SK-N-SH treated with all-trans-retinoic acid at 6 μM for 48 hours (cell line): Measurements from ENCODE around the gene TLNRD1.

Experiments
- ATAC-seq: fragments of 200-7000 bp; cut with Tn5 transposase; 3 replicates; pipeline ENCODE4 v1.9.1; 2020; ENCODE audit warnings: mild to moderate bottlenecking, moderate library complexity
- ARNTL ChIP-seq: fragments of 450-650 bp; formaldehyde crosslinking; IDR thresholded peaks from 2 replicates; pipeline ENCODE4 v1.5.0; 2020; ENCODE audit warnings: low read depth, mild to moderate bottlenecking, moderate library complexity, borderline replicate concordance
- BACH2 ChIP-seq: fragments of 250-450 bp; sonication (Bioruptor Pico); IDR thresholded peaks from 2 replicates; pipeline ENCODE4 v1.9.0; 2021; ENCODE audit warnings: mild to moderate bottlenecking, borderline replicate concordance
- CSDC2 ChIP-seq: fragments of 250-450 bp; sonication (Bioruptor Pico); IDR thresholded peaks from 2 replicates; pipeline ENCODE4 v1.5.0; 2020; ENCODE audit warnings: mild to moderate bottlenecking, moderate library complexity
- ESRRG ChIP-seq: fragments of 250-450 bp; sonication (Bioruptor Pico); IDR thresholded peaks from 2 replicates; pipeline ENCODE4 v1.6.1; 2021; ENCODE audit warnings: mild to moderate bottlenecking
- GLIS3 ChIP-seq: fragments of 250-450 bp; sonication (Bioruptor Pico); IDR thresholded peaks from 2 replicates; pipeline ENCODE4 v1.5.0; 2020; ENCODE audit warnings: mild to moderate bottlenecking, moderate library complexity
- ISL1 ChIP-seq: fragments of 250-450 bp; sonication (Bioruptor Pico); IDR thresholded peaks from 2 replicates; pipeline ENCODE4 v2.1.2; 2022; ENCODE audit warnings: mild to moderate bottlenecking, moderate library complexity
- OSR1 ChIP-seq: fragments of 250-450 bp; sonication (Bioruptor Pico); IDR thresholded peaks from 2 replicates; pipeline ENCODE4 v1.8.0; 2022; ENCODE audit warnings: moderate library complexity, mild to moderate bottlenecking, inconsistent platforms
- PPARA ChIP-seq: fragments of 250-450 bp; sonication (Bioruptor Pico); IDR thresholded peaks from 2 replicates; pipeline ENCODE4 v1.5.0; 2020; ENCODE audit warnings: mild to moderate bottlenecking, borderline replicate concordance
- RARB ChIP-seq: fragments of 250-450 bp; sonication (Bioruptor Pico); IDR thresholded peaks from 2 replicates; pipeline ENCODE4 v1.8.0; 2021; ENCODE audit warnings: mild to moderate bottlenecking, moderate library complexity
- SNAI2 ChIP-seq: fragments of 250-450 bp; sonication (Bioruptor Pico); IDR thresholded peaks from 2 replicates; pipeline ENCODE4 v1.5.0; 2020; ENCODE audit warnings: mild to moderate bottlenecking, moderate library complexity
- TCF4 ChIP-seq: fragments of 250-450 bp; sonication (Bioruptor Pico); IDR thresholded peaks from 2 replicates; pipeline ENCODE4 v1.8.0; 2021; ENCODE audit warnings: mild to moderate bottlenecking, moderate library complexity, borderline replicate concordance
- TOX ChIP-seq: fragments of 250-450 bp; sonication (Bioruptor Pico); IDR thresholded peaks from 2 replicates; pipeline ENCODE4 v1.8.0; 2021; ENCODE audit warnings: mild to moderate bottlenecking, moderate library complexity, borderline replicate concordance
- ZC3H10 ChIP-seq: fragments of 250-450 bp; sonication (Bioruptor Pico); IDR thresholded peaks from 2 replicates; pipeline ENCODE4 v1.5.1; 2021; ENCODE audit warnings: mild to moderate bottlenecking, moderate library complexity
- ZFP30 ChIP-seq: fragments of 450-650 bp; formaldehyde crosslinking; IDR thresholded peaks from 2 replicates; pipeline ENCODE4 v1.5.0; 2022; ENCODE audit warnings: mild to moderate bottlenecking, moderate library complexity
- ZNF565 ChIP-seq: fragments of 450-650 bp; formaldehyde crosslinking; conservative IDR thresholded peaks from 2 replicates; pipeline ENCODE4 v1.5.0; 2020; ENCODE audit warnings: low read depth, mild to moderate bottlenecking, moderate library complexity
- ZNF70 ChIP-seq: fragments of 450-650 bp; formaldehyde crosslinking; IDR thresholded peaks from 2 replicates; pipeline ENCODE4 v1.5.0; 2020; ENCODE audit warnings: mild to moderate bottlenecking, moderate library complexity
- ZNF8 ChIP-seq: fragments of 450-650 bp; formaldehyde crosslinking; IDR thresholded peaks from 2 replicates; pipeline ENCODE4 v1.5.0; 2020; ENCODE audit warnings: mild to moderate bottlenecking, moderate library complexity
- TF ChIP-seq, protein P1 (sequence below): fragments of 250-450 bp; sonication (Bioruptor Pico); IDR thresholded peaks from 2 replicates; pipeline ENCODE4 v1.8.0; 2021; ENCODE audit warnings: low read depth, mild to moderate bottlenecking, moderate library complexity, borderline replicate concordance
- TF ChIP-seq, protein P2 (sequence below): fragments of 250-450 bp; sonication (Bioruptor Pico); IDR thresholded peaks from 2 replicates; pipeline ENCODE4 v1.8.0; 2020; ENCODE audit warnings: mild to moderate bottlenecking, moderate library complexity, borderline replicate concordance
- TF ChIP-seq, protein P3 (sequence below): fragments of 250-450 bp; sonication (Bioruptor Pico); IDR thresholded peaks from 2 replicates; pipeline ENCODE4 v1.5.1; 2021; ENCODE audit warnings: mild to moderate bottlenecking, moderate library complexity
- TF ChIP-seq, protein P4 (sequence below): fragments of 250-450 bp; sonication (Bioruptor Pico); IDR thresholded peaks from 2 replicates; pipeline ENCODE4 v1.5.1; 2020; ENCODE audit warnings: low read depth, mild to moderate bottlenecking, moderate library complexity

The TLNRD1 gene

DNA sequence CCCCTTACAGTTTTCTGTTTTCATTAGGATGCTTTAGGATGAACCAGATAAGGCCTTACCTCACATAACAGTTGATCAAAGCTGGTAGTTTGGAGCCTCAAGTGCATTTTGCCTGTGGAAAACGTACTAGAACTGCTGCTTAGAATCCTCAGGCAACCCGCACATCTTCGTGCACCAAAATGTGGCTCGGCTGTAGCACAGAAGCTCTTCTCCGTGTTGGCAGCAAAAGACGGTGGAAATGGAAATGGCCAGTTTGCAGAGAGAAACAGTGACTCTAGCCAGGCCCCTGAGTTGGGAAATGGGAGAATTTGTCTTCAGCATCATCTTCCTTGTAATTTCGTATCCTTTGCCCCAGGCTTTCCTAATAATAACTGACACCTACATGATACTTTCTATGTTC is 20.6 kb downstream of the TLNRD1 start:
- ATAC-seq, result no peak

DNA sequence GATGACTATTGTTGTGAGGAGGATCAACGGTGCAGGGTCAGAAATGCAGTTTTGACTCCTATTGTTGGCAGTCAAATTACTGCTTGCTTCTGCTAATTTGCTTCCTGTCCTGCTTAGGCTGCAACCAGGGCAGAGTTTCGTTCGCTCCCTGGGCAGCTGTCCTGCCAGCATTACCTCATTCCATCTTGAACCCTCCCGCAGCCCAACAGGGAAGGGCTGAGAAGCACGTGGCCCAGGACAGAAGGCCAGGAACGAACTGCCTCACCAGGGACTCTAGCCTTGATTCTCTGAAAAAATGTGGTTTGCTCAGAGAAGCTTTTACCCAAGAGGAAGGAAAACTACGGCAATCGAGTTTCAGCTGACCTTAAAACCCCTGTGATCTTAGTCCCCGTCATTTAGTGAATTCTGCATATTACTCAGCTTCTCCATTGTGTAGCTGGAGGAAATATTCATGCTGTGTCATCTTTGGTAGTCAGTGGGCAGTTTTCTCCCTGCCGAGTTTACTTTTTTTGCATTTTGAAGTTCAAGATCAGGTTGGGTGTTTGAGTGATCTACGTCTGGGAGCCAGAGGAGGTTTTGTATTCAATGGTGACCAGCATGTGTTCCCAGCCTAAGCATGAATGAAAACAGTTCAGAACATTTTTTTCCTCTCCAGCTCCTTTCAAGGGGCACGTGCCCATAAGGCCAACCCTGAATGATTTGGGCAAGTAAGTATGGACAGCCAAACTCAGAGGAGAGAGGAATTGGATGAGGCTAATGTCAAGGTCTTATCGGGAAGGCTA is 23.0 kb downstream of the TLNRD1 start:
- TF ChIP-seq, protein P1, sequence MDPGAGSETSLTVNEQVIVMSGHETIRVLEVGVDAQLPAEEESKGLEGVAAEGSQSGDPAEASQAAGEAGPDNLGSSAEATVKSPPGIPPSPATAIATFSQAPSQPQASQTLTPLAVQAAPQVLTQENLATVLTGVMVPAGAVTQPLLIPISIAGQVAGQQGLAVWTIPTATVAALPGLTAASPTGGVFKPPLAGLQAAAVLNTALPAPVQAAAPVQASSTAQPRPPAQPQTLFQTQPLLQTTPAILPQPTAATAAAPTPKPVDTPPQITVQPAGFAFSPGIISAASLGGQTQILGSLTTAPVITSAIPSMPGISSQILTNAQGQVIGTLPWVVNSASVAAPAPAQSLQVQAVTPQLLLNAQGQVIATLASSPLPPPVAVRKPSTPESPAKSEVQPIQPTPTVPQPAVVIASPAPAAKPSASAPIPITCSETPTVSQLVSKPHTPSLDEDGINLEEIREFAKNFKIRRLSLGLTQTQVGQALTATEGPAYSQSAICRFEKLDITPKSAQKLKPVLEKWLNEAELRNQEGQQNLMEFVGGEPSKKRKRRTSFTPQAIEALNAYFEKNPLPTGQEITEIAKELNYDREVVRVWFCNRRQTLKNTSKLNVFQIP, result no peak
- TF ChIP-seq CSDC2 (CRISPR knock-in tag) (no peak), PPARA (no peak), ZNF8 (CRISPR knock-in tag) (no peak)
- TF ChIP-seq, protein P2, sequence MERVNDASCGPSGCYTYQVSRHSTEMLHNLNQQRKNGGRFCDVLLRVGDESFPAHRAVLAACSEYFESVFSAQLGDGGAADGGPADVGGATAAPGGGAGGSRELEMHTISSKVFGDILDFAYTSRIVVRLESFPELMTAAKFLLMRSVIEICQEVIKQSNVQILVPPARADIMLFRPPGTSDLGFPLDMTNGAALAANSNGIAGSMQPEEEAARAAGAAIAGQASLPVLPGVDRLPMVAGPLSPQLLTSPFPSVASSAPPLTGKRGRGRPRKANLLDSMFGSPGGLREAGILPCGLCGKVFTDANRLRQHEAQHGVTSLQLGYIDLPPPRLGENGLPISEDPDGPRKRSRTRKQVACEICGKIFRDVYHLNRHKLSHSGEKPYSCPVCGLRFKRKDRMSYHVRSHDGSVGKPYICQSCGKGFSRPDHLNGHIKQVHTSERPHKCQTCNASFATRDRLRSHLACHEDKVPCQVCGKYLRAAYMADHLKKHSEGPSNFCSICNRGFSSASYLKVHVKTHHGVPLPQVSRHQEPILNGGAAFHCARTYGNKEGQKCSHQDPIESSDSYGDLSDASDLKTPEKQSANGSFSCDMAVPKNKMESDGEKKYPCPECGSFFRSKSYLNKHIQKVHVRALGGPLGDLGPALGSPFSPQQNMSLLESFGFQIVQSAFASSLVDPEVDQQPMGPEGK (CRISPR knock-in tag), result no peak
- no peak for ATAC-seq

More for the DNA sequence above, 20.6 kb downstream of the TLNRD1 start:
- TF ChIP-seq OSR1, result no peak
- TF ChIP-seq PPARA, result no peak

DNA sequence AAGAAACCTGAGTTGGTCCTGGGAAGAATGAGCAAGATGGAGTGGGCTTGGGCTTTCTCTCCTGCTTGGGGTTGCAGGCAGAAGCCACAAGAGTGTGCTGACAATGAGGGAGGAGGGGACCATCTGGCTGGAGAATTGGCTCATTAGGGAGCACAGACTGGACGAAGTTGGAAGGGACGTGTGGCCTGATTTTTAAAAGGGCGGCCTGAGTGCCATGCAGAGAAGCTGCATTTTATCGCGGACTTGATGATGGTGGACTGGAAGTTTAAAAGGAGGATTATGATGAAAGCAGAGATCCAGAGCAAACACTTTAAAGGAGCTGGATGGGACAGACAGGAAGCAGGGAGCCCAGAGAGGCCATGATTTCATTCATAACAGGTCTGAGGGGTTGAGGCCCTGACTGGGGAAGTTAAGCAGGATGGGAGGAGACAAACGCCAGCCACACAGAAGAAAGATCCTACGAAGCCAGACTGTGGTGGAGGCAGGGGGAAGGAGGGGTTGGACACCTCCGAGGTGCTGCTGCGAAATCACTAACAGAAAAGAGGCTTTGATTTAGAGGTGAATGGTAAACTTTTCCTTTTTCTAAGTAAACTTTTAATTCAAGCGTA is 23.6 kb downstream of the TLNRD1 start:
- no peak for TF ChIP-seq ZNF565 (CRISPR knock-in tag)
- no peak for TF ChIP-seq CSDC2 (CRISPR knock-in tag)
- TF ChIP-seq SNAI2 (CRISPR knock-in tag), result no peak
- TF ChIP-seq ZFP30, result no peak
- TF ChIP-seq PPARA, result no peak
- TF ChIP-seq TOX (CRISPR knock-in tag), result no peak
- TF ChIP-seq, protein P3, sequence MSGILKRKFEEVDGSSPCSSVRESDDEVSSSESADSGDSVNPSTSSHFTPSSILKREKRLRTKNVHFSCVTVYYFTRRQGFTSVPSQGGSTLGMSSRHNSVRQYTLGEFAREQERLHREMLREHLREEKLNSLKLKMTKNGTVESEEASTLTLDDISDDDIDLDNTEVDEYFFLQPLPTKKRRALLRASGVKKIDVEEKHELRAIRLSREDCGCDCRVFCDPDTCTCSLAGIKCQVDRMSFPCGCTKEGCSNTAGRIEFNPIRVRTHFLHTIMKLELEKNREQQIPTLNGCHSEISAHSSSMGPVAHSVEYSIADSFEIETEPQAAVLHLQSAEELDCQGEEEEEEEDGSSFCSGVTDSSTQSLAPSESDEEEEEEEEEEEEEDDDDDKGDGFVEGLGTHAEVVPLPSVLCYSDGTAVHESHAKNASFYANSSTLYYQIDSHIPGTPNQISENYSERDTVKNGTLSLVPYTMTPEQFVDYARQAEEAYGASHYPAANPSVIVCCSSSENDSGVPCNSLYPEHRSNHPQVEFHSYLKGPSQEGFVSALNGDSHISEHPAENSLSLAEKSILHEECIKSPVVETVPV, result no peak
- TF ChIP-seq GLIS3, result no peak
- ATAC-seq, result no peak

DNA sequence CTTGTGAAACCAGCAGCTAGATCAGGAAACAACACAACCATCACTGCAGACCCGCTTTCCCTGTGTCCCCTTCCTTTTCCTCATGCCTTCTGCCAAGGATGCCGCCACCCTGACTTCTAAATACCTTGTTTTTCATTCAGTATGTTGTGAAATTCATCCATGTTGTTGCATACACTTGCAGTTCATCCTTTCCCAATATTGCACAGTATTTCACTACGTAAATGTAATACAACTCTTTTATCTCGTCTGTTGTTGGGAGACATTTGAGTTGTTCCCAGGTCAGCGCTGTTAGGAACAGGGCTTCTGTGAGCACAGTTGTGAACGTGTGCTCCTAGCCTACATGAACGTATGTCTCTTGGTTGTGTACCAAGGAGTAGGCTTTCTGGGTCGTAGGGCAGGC is 24.2 kb downstream of the TLNRD1 start:
- TF ChIP-seq CSDC2 (CRISPR knock-in tag) (no peak), PPARA (no peak), ISL1 (CRISPR knock-in tag) (no peak), TOX (CRISPR knock-in tag) (no peak), ARNTL (CRISPR knock-in tag) (no peak), OSR1 (no peak), SNAI2 (CRISPR knock-in tag) (no peak), TCF4 (CRISPR knock-in tag) (no peak), ZNF565 (CRISPR knock-in tag) (no peak), ZC3H10 (CRISPR knock-in tag) (no peak), RARB (CRISPR knock-in tag) (no peak), BACH2 (CRISPR knock-in tag) (no peak), ESRRG (CRISPR knock-in tag) (no peak), ZNF8 (CRISPR knock-in tag) (no peak), ZNF70 (CRISPR knock-in tag) (no peak), GLIS3 (no peak)
- TF ChIP-seq, protein P1, result no peak
- TF ChIP-seq, protein P3, result no peak
- TF ChIP-seq, protein P4, sequence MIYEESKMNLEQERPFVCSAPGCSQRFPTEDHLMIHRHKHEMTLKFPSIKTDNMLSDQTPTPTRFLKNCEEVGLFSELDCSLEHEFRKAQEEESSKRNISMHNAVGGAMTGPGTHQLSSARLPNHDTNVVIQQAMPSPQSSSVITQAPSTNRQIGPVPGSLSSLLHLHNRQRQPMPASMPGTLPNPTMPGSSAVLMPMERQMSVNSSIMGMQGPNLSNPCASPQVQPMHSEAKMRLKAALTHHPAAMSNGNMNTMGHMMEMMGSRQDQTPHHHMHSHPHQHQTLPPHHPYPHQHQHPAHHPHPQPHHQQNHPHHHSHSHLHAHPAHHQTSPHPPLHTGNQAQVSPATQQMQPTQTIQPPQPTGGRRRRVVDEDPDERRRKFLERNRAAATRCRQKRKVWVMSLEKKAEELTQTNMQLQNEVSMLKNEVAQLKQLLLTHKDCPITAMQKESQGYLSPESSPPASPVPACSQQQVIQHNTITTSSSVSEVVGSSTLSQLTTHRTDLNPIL, result no peak
- TF ChIP-seq, all 23 proteins: peak for 0
- no peak for ATAC-seq
